ENCODE results near the gene MRAP.

The MRAP gene

DNA sequence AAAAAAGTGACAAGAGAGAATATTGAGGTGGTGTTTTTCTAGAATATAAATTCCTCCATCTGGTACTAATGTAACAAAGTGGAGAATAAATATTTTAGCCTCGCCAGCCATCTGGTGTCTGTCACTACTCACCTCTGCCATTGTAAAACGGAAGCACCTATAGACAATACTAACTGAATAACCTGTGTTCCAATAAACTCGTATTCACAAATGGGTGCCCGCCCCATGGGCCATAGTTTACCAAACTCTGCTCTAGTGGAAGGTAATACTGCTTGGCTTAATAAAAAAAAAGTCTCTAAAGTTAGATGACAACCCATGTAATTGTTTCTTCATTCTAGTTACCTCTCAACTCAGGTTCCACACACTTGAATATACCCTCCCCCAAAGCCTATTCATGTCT, 27.9 kb upstream of the MRAP start:
- H3K4me2 ChIP-seq (ENCODE audit: low read length) = no peak overlapping the region
- H3K9ac ChIP-seq = no peak overlapping the region
- no peak overlapping the region for H3K27ac ChIP-seq
- no peak overlapping the region for H2AFZ ChIP-seq
- H3K79me2 ChIP-seq = no peaks in the 10 kb centered on the region
- H3K4me3 ChIP-seq (ENCODE audit: low read depth, low read length) = no peak overlapping the region
- no peaks in the 10 kb centered on the region for H3K4me1 ChIP-seq
- H3K36me3 ChIP-seq (ENCODE audit: control insufficient read depth, insufficient read depth, low read length) = no peaks in the 10 kb centered on the region
- TF ChIP-seq, protein P1, sequence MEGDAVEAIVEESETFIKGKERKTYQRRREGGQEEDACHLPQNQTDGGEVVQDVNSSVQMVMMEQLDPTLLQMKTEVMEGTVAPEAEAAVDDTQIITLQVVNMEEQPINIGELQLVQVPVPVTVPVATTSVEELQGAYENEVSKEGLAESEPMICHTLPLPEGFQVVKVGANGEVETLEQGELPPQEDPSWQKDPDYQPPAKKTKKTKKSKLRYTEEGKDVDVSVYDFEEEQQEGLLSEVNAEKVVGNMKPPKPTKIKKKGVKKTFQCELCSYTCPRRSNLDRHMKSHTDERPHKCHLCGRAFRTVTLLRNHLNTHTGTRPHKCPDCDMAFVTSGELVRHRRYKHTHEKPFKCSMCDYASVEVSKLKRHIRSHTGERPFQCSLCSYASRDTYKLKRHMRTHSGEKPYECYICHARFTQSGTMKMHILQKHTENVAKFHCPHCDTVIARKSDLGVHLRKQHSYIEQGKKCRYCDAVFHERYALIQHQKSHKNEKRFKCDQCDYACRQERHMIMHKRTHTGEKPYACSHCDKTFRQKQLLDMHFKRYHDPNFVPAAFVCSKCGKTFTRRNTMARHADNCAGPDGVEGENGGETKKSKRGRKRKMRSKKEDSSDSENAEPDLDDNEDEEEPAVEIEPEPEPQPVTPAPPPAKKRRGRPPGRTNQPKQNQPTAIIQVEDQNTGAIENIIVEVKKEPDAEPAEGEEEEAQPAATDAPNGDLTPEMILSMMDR (IDR thresholded peaks at IDR 0.05) = no peak
- no peaks in the 10 kb centered on the region for H3K9me3 ChIP-seq (ENCODE audit: control insufficient read depth, low read length)
- no peaks in the 10 kb centered on the region for H3K27me3 ChIP-seq (ENCODE audit: control insufficient read depth, insufficient read depth, low read length)

DNA sequence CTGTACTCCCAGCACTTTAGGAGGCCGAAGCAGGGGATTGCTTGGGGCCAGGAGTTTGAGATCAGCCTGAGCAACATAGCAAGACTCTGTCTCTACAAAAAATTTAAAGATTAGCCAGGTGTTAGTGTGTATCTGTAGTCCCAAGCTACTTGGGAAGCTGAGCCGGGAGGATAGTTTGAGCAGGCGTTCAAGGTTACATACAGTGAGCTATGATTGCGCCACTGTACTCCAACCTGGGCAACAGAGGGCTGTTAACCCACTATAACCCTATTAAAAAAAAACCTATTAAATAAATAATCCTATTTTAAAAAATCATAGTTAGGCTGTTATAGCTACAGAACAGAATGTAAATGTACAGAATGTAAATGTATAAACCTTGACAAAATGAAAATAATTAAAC, 22.0 kb upstream of the MRAP start:
- Histone ChIP-seq H3K4me2 (ENCODE audit: low read length) (no peak overlapping the region), H3K27me3 (ENCODE audit: control insufficient read depth, insufficient read depth, low read length) (no peaks in the 10 kb centered on the region), H3K4me1 (peaks cover 5% of the 10 kb centered on the region), H2AFZ (no peak overlapping the region), H3K9me3 (ENCODE audit: control insufficient read depth, low read length) (no peaks in the 10 kb centered on the region), H3K27ac (no peak overlapping the region), H3K36me3 (ENCODE audit: control insufficient read depth, insufficient read depth, low read length) (no peaks in the 10 kb centered on the region), H3K9ac (no peak overlapping the region), H3K4me3 (ENCODE audit: low read depth, low read length) (no peak overlapping the region), H3K79me2 (no peaks in the 10 kb centered on the region)
- TF ChIP-seq, protein P1 (IDR thresholded peaks at IDR 0.05) = no peak

DNA sequence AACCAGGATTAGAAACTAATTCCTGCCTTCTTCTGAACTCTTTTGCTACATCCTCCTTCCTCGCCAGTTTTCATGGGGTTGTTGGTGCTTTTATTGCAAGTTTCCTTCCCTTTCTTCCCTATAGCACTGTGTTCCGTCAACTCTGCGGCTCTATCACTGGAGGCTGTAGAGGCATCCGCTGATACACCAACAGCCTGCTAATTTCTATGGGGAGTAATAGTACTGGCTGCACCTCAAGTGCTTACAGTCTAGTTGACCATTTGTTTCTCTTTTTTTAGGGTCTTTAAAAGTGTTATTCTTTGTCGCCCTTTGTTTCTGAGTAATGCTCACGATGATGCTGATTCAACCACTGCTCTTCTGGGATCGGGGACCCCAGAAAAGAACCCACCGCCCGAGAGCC, 20.6 kb upstream of the MRAP start:
- Histone ChIP-seq H3K79me2 (no peaks in the 10 kb centered on the region), H3K36me3 (ENCODE audit: control insufficient read depth, insufficient read depth, low read length) (no peaks in the 10 kb centered on the region), H3K27ac (no peak overlapping the region), H3K4me3 (ENCODE audit: low read depth, low read length) (peak overlapping the region; percentile 81), H3K9ac (no peak overlapping the region), H3K4me2 (ENCODE audit: low read length) (peak overlapping the region; percentile 87), H3K9me3 (ENCODE audit: control insufficient read depth, low read length) (no peaks in the 10 kb centered on the region), H3K27me3 (ENCODE audit: control insufficient read depth, insufficient read depth, low read length) (no peaks in the 10 kb centered on the region), H2AFZ (no peak overlapping the region), H3K4me1 (peaks cover 5% of the 10 kb centered on the region)
- TF ChIP-seq, protein P1 (IDR thresholded peaks at IDR 0.05) = no peak

DNA sequence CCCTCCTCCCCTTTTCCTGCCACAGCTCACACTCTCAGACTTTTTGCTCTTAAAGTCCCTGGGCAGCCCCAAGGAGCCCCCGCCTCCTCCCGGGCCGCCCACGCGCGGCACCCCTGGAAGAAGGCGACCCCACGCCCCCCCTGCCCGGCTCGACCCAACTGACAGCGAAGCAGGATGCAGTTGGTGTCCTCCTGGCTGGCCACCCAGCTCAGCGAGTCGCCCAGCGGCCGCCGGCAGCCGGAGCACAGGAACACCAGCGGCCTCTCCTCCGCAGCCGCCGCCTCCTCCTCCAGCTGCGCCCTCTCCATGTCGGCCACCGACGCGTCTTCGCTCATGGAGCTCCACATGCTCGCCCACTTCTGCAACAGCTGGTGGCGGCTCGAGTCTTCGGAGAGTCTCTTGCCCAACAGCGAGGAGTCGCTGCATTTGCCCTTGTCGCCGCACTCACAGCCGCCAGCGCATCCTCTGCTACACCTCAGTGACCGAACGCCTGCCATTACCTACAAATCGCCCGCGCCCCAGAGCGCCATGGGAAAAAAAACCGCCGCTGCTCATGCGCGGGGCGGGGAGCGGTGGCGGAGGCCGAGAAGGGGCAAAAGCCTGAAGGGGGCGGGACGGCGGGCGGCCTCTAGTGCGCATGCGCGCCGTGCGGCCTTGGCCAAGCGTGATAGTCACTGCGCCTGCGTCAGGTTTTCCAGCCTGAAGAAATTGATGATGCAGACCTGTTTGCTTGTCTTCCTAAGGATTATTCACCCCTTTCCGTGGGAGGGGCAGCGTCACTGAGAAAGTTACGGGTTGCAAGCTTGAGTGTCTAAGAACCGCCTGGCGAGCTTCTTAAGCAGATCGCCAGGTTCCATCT, 19.9 kb upstream of the MRAP start, which contains the start of gene MIS18A:
TSS of gene MIS18A (minus strand) at position 532 of the 859 bp plus-strand sequence. CDS start at position 497, 35 bp downstream.
- H3K4me1 ChIP-seq = peaks cover 5% of the 10 kb centered on the region
- H3K4me3 ChIP-seq (ENCODE audit: low read depth, low read length) = peak within 1 kb of the TSS; percentile 81
- H3K36me3 ChIP-seq (ENCODE audit: control insufficient read depth, insufficient read depth, low read length) = no peaks in the 10 kb centered on the region
- no peaks in the 10 kb centered on the region for H3K79me2 ChIP-seq
- H3K27me3 ChIP-seq (ENCODE audit: control insufficient read depth, insufficient read depth, low read length) = no peaks in the 10 kb centered on the region
- peak within 1 kb of the TSS; percentile 83 for H2AFZ ChIP-seq
- no peaks in the 10 kb centered on the region for H3K9me3 ChIP-seq (ENCODE audit: control insufficient read depth, low read length)
- TF ChIP-seq, protein P1 (IDR thresholded peaks at IDR 0.05) = no peak
- H3K27ac ChIP-seq = peak within 1 kb of the TSS; percentile 56
- H3K9ac ChIP-seq = no peak within 1 kb of the TSS
- peak within 1 kb of the TSS; percentile 87 for H3K4me2 ChIP-seq (ENCODE audit: low read length)

DNA sequence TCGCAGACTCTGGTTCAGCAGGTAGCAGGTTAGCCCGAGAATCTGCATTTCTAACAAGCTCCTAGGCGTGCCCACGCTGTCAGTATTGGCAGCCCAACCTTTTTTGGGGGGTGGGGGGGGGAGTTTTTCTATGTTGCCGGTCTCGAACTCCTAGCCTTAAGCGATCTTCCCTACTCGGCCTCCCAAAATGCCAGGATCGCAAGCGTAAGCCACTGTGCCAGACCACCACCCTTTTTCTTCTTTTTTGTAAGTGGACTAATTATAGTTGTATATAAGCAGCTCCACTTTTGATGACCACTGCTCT, 19.3 kb upstream of the MRAP start:
- H3K36me3 ChIP-seq (ENCODE audit: control insufficient read depth, insufficient read depth, low read length) = no peaks in the 10 kb centered on the region
- H3K27me3 ChIP-seq (ENCODE audit: control insufficient read depth, insufficient read depth, low read length) = no peaks in the 10 kb centered on the region
- H3K4me2 ChIP-seq (ENCODE audit: low read length) = peak overlapping the region; percentile 87
- H3K9ac ChIP-seq = no peak overlapping the region
- H3K9me3 ChIP-seq (ENCODE audit: control insufficient read depth, low read length) = no peaks in the 10 kb centered on the region
- H2AFZ ChIP-seq = peak overlapping the region; percentile 83
- TF ChIP-seq, protein P1 (IDR thresholded peaks at IDR 0.05) = no peak
- no peaks in the 10 kb centered on the region for H3K79me2 ChIP-seq
- H3K27ac ChIP-seq = peak overlapping the region; percentile 56
- peak overlapping the region; percentile 81 for H3K4me3 ChIP-seq (ENCODE audit: low read depth, low read length)
- peaks cover 5% of the 10 kb centered on the region for H3K4me1 ChIP-seq
